NOMO-1 treated with DMSO at 0.1 percent for 48 hours (cell line): Measurements from ENCODE around the gene GLA.

Experiments used
- DNase-seq: peaks from one replicate; lab custom pipeline; 2025; ENCODE audit not compliant: unreplicated experiment; lab: John Stamatoyannopoulos, UW

Gene GLA

GRCh38 chrX:101398694-101399093 lies 9.0 kb downstream of the GLA start:
- no peak for DNase-seq

GRCh38 chrX:101397779-101398178 lies 9.9 kb downstream of the GLA start:
- DNase-seq, result no peak

- DNase-seq, result peak; percentile 74
Measured at GRCh38 chrX:101395789-101396188, 11.9 kb downstream of the GLA start.

DNA sequence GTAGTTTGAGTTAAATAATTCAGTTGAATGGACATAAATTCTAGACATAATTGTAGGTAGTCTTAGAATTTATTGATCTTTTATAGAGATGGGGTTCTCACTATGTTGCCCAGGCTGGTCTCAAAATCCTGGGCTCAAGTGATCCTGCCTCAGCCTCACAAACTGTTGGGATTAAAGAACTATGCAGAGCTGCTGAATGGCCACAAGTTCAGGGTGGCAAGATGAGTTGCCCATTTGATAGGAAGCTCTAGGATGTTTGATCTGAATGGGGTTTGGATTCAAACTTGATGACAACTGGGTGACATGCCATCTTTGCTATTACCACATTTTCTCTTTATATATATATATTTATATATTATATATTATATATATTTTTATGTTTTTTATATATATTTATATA lies 13.4 kb downstream of the GLA start:
- no peak for DNase-seq

DNA sequence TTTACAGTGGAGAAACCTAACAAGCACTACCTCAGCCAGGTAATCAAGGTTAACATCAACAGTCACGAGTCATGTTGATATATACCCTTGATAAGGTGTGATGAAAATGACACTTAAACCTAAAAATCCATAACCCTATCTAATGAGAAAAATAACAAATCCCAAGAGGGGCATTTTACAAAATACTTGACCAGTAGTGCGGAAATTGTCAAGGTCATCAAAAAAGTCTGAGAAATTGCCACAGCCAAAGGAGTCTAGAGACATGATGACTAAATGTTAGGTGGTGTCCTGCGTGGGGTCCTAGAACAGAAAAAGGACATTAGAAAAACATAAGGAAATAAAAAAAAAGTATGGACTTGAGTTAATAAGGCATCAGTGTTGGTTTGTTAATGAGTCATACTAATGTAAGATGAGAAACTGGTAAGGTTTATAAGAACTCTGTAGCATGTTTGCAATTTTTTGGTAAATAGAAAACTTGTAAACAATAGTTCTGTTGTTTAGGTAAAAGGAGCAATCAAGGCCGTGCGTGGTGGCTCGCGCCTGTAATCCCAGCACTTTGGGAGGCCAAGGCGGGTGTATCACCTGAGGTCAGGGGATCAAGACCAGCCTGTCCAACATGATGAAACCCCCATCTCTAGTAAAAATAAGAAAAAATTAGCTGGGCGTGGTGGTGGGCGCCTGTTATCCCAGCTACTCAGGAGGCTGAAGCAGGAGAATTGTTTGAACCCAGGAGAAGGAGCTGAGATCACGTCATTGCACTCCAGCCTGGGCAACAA lies 14.0 kb downstream of the GLA start:
- DNase-seq, result no peak

GRCh38 chrX:101391831-101392230 lies 15.9 kb downstream of the GLA start:
- no peak for DNase-seq

DNA sequence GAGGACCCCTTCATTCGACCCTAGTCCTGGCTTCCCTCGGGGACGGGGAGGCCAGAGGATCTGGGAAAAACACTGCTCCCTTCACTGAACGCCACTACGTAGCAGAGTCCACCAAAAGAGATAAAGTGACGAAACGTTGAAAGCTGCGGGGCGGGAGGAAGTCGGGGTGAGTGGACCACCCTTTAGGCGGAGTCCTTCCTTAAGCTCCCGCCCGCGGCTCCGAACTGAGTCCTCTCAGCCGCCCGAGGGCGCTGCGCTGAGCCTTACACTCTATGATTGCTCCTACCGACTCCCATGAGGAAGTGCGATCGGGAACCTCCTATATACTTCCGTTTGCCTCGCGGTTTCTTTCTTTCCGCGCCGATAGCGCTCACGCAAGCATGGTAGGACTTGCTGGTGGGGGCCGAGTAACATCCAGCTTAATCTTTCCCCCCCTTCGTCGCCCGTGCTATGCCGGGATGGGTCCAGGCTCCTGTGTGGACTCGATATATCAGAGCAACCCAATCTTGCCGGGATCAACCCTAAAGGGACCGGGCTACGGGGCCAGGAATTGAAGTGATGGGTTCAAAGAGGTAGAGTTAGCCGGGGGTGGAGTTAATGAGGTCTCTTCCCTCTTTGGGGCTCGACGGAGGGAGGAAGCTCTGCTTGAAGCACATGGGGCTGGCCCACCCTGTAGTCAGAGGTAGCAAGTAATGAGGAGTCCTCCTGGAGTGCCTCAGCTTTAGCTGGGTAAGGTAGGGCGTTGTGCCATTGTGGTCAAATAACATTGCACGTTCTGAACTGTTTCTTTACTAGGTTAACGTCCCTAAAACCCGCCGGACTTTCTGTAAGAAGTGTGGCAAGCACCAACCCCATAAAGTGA lies 16.8 kb downstream of the GLA start, which contains the start of gene RPL36A:
Gene RPL36A, plus strand, starts transcription at position 348 of the 862 bp plus-strand sequence. Its CDS starts 33 bp downstream, at position 381.
- DNase-seq, result peak; percentile 93

- DNase-seq, result no peak
Measured at GRCh38 chrX:101388604-101389003, 19.1 kb downstream of the GLA start.

- DNase-seq, result no peak
Measured at GRCh38 chrX:101386542-101386885, 21.2 kb downstream of the GLA start.

- DNase-seq, result peak; percentile 87
Measured at GRCh38 chrX:101385795-101386541, 21.8 kb downstream of the GLA start, which contains the start of gene BTK. BTK (minus strand) TSS chrX:101386191; CDS start chrX:101375284, 10,907 bp downstream.

DNA sequence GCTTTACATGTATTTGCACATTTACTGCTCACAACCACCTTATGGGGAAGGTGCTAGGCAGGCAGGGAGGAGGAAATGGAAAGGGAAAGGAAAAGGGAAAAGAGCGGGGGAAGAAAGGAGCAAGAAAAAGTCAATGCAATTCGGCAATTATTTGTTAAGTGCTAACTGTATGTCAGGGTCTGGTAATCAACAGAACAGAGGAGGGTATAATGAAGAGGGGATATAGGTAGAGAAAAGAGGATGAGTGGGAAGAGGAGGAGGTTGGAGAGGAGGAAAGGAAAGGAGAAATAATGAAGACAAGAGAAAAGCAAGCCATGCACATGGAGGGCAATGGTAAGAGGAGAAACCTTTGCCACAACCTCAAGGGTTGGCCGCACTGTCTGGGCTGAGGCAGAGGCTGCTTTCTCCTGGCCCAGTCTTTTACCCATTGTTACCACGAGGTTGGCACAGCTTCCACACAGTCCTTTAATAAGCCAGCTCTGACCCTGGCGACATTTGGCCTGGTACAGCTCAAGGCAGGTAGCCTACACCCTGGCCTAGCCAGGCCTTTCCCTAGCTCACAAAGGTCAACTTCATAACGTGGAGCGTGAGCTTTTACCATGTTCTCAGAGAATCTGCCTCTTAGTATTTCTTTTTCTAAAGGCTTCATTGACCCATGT lies 22.6 kb downstream of the GLA start:
- no peak for DNase-seq

DNA sequence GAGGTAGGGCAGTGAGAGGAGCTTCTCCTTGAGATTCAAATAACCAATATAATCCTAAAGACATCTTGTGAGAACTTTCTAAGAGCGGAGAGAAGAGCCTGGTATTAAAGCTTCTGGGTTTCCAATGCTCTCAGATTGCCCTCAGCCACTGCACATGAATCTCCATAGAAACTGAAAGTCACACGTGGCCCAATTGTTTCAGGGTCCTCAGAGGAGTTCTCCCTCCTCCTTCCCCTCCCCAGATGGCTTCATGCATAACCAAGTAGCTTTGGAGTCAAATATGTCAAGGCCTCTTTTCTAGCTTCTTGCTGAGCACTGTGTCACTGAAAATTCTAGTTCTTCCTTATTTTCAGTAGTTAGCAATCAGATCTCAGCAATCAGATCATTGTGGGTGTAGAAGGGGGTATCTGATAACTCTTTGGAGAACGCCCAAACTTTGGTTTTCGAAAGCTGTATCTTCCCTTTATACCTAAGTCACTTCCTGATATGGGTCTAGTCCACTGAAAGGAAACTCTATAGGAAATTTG lies 24.0 kb downstream of the GLA start:
- no peak for DNase-seq

GRCh38 chrX:101377547-101377946 lies 30.2 kb downstream of the GLA start:
- peak; percentile 38 for DNase-seq

DNA sequence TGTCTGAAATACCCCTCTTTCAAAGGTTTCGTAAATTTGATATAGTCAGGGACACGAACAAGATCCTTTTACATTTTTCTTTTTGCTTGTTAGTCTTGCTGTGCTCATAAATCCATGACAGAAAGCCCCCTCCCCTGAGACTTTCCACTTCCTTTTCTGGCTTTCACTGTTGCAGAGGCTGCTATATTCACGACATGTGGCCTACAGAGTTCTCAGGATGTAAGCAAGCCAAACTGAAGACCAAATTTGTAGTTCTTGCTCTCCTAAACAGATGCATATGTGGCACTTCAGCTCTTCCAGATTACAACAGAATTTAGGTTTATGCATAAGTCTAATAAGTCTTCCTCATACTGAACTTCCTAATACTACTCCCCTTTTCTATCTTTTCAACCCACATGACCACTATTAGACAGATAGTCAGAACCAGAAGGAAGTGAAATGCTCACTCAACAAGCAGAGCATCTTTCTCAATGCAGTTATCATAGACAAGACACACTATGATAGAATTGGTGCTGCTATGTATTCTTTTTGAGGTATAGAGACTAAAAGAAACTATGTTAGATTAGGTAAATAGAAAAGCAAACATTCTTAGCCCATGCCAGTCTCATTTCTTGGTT lies 36.7 kb downstream of the GLA start:
- DNase-seq, result no peak

- DNase-seq, result no peak
Measured at GRCh38 chrX:101369687-101370086, 38.0 kb downstream of the GLA start.

DNA sequence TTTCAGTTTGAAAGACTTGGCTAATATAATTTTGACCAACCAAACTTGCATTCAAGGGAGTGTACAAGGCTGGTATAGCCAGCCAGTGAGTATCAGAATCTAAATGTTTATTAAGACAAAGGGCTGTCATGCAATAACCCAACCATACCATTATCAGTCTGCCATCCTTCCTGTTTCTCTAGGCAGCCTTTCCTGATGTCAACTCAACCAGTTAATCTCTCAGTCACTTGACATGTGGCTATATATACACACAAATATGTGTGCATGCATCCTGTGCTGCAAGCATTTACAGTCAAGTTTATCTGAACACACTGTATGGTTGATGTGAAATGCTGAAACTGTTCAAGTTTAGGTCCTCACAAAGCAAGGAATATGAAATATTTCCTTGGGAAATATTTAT lies 38.9 kb downstream of the GLA start:
- no peak for DNase-seq

- DNase-seq, result no peak
Measured at GRCh38 chrX:101365301-101365795, 42.4 kb downstream of the GLA start.

DNA sequence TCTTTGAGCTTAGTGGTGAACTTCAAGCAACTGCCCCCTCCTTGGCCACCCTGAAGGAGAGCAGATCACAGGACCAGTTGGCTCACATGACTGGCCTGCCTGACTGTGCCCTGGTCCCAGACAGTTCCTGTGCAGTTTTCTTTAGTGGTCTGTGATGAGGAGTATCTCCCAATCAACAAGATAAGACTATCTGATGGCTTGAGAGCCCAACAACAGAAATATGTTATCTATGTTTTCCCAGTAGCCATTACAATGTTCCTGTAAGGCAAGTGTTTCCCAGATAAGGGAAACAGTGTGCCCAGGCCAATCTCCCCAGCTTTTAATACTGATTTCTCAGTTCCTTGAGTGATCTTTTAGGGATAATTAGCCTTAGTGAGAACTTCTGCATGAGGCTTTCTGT lies 45.0 kb downstream of the GLA start:
- no peak for DNase-seq

GRCh38 chrX:101362116-101362515 lies 45.6 kb downstream of the GLA start:
- DNase-seq, result no peak

GRCh38 chrX:101360390-101360789 lies 47.3 kb downstream of the GLA start:
- DNase-seq, result no peak
